Measurements from ENCODE around the gene ZNF335.

ZNF335 gene

DNA sequence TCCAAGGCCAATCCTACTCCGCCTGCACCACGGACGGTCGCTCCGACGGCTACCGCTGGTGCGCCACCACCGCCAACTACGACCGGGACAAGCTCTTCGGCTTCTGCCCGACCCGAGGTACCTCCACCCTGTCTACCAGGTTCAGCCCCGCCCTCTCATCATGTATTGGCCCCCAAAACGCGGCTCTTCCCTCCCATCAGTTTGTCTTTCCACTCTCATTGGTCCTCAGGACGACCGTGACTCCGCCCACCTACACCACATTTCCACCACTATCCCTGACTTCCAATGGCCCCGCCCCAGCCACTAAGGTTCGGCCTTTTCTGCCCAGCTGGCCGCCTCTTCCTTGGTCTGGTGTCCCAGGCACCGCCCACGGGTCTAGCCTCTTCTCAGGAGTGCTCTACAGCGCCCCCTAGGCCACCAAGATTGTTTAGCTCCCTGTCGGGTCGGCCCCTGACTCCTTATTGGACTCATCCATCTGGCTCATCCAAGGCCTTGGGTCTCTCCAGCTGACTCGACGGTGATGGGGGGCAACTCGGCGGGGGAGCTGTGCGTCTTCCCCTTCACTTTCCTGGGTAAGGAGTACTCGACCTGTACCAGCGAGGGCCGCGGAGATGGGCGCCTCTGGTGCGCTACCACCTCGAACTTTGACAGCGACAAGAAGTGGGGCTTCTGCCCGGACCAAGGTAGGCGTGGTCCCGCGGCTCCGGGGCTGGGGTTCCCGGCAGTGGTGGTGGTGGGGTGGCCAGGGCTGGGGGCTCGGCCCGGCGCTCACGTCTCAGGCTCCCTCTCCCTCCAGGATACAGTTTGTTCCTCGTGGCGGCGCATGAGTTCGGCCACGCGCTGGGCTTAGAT lies 39.9 kb upstream of the ZNF335 start:
- Histone ChIP-seq H2AFZ (ENCODE audit: low read depth, low read length) (no peak overlapping the region), H3K79me2 (ENCODE audit: insufficient read depth, low read length) (no peaks in the 10 kb centered on the region), H3K9ac (ENCODE audit: low read depth, low read length) (no peak overlapping the region), H3K36me3 (ENCODE audit: insufficient read depth, low read length) (no peaks in the 10 kb centered on the region), H4K20me1 (ENCODE audit: insufficient read depth, low read length) (peaks cover 12% of the 10 kb centered on the region; the same call in 1 of the 2 replicates), H3K4me1 (ENCODE audit: insufficient read depth, low read length) (peaks cover 25% of the 10 kb centered on the region), H3K4me2 (ENCODE audit: insufficient read depth, low read length) (no peak overlapping the region), H3K4me3 (ENCODE audit: low read depth in 1 of 2, low read length in 2 of 2) (no peak overlapping the region), H3K27ac (ENCODE audit: low read length) (no peak overlapping the region), H3K9me3 (ENCODE audit: insufficient read depth, low read length, severe bottlenecking) (no peaks in the 10 kb centered on the region), H3K27me3 (ENCODE audit: insufficient read depth, low read length, poor library complexity) (no peaks in the 10 kb centered on the region)
- no peak for TF ChIP-seq EZH2 (IDR thresholded peaks at IDR 0.05; ENCODE audit: borderline replicate concordance, low read depth, low read length, severe bottlenecking)
- TF ChIP-seq, protein P1, sequence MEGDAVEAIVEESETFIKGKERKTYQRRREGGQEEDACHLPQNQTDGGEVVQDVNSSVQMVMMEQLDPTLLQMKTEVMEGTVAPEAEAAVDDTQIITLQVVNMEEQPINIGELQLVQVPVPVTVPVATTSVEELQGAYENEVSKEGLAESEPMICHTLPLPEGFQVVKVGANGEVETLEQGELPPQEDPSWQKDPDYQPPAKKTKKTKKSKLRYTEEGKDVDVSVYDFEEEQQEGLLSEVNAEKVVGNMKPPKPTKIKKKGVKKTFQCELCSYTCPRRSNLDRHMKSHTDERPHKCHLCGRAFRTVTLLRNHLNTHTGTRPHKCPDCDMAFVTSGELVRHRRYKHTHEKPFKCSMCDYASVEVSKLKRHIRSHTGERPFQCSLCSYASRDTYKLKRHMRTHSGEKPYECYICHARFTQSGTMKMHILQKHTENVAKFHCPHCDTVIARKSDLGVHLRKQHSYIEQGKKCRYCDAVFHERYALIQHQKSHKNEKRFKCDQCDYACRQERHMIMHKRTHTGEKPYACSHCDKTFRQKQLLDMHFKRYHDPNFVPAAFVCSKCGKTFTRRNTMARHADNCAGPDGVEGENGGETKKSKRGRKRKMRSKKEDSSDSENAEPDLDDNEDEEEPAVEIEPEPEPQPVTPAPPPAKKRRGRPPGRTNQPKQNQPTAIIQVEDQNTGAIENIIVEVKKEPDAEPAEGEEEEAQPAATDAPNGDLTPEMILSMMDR (IDR thresholded peaks at IDR 0.05; ENCODE audit: borderline replicate concordance, extremely low read depth, low read length, poor library complexity, severe bottlenecking), result peak; percentile 64
- ATAC-seq (ENCODE audit: insufficient read depth, low read depth) (no peak), DNase-seq (peak; percentile 50)

DNA sequence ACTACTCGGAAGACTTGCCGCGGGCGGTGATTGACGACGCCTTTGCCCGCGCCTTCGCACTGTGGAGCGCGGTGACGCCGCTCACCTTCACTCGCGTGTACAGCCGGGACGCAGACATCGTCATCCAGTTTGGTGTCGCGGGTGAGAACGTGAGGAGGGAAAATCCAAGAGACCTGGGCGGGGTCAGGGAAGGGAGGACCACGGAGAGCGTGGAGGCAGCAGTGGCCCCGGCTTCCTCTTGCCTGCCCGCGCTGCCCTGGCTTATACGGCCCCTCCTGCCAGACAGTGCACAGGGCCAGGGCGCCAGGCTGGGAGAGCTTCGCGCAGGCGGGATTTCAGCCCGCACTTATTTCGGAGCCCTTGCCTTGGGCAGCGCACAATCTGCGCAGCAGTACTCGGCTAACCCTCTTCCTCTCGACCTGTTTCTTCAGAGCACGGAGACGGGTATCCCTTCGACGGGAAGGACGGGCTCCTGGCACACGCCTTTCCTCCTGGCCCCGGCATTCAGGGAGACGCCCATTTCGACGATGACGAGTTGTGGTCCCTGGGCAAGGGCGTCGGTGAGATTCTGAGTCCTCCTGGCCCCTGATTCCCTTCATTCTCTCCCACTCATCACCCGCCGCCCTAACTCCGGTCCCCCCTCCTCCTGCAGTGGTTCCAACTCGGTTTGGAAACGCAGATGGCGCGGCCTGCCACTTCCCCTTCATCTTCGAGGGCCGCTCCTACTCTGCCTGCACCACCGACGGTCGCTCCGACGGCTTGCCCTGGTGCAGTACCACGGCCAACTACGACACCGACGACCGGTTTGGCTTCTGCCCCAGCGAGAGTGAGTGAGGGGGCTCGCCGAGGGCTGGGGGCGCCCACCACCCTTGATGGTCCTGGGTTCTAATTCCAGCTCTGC lies 38.7 kb upstream of the ZNF335 start:
- no peak for ATAC-seq (ENCODE audit: insufficient read depth, low read depth)
- no peak overlapping the region for H2AFZ ChIP-seq (ENCODE audit: low read depth, low read length)

DNA sequence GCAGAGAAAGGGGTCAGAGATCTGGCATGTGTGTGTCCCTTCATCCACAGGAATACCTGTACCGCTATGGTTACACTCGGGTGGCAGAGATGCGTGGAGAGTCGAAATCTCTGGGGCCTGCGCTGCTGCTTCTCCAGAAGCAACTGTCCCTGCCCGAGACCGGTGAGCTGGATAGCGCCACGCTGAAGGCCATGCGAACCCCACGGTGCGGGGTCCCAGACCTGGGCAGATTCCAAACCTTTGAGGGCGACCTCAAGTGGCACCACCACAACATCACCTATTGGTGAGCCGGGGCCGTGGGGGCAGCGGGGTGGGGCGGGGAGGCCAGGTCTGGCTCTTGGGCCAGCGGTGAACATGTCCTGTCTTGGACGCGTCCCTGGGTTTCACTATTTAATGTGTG lies 37.8 kb upstream of the ZNF335 start:
- H3K27ac ChIP-seq (ENCODE audit: low read length), result no peak overlapping the region
- H3K9me3 ChIP-seq (ENCODE audit: insufficient read depth, low read length, severe bottlenecking), result no peaks in the 10 kb centered on the region
- no peak for ATAC-seq (ENCODE audit: insufficient read depth, low read depth)
- no peak overlapping the region for H3K9ac ChIP-seq (ENCODE audit: low read depth, low read length)
- peaks cover 38% of the 10 kb centered on the region for H3K4me1 ChIP-seq (ENCODE audit: insufficient read depth, low read length)
- peaks cover 14% of the 10 kb centered on the region for H4K20me1 ChIP-seq (ENCODE audit: insufficient read depth, low read length)
- no peaks in the 10 kb centered on the region for H3K27me3 ChIP-seq (ENCODE audit: insufficient read depth, low read length, poor library complexity)
- TF ChIP-seq, protein P1 (IDR thresholded peaks at IDR 0.05; ENCODE audit: borderline replicate concordance, extremely low read depth, low read length, poor library complexity, severe bottlenecking), result no peak
- TF ChIP-seq EZH2 (IDR thresholded peaks at IDR 0.05; ENCODE audit: borderline replicate concordance, low read depth, low read length, severe bottlenecking), result no peak
- H3K36me3 ChIP-seq (ENCODE audit: insufficient read depth, low read length), result no peaks in the 10 kb centered on the region
- DNase-seq, result no peak
- no peaks in the 10 kb centered on the region for H3K79me2 ChIP-seq (ENCODE audit: insufficient read depth, low read length)
- no peak overlapping the region for H2AFZ ChIP-seq (ENCODE audit: low read depth, low read length)
- no peak overlapping the region for H3K4me3 ChIP-seq (ENCODE audit: low read depth in 1 of 2, low read length in 2 of 2)
- no peak overlapping the region for H3K4me2 ChIP-seq (ENCODE audit: insufficient read depth, low read length)

More for the DNA sequence above, 38.7 kb upstream of the ZNF335 start:
- H3K4me3 ChIP-seq (ENCODE audit: low read depth in 1 of 2, low read length in 2 of 2), result no peak overlapping the region
- H3K4me2 ChIP-seq (ENCODE audit: insufficient read depth, low read length), result no peak overlapping the region
- H3K36me3 ChIP-seq (ENCODE audit: insufficient read depth, low read length), result no peaks in the 10 kb centered on the region
- H3K4me1 ChIP-seq (ENCODE audit: insufficient read depth, low read length), result peaks cover 29% of the 10 kb centered on the region
- H3K27ac ChIP-seq (ENCODE audit: low read length), result no peak overlapping the region
- H3K79me2 ChIP-seq (ENCODE audit: insufficient read depth, low read length), result no peaks in the 10 kb centered on the region
- H3K9me3 ChIP-seq (ENCODE audit: insufficient read depth, low read length, severe bottlenecking), result no peaks in the 10 kb centered on the region
- no peak overlapping the region for H3K9ac ChIP-seq (ENCODE audit: low read depth, low read length)
- TF ChIP-seq, protein P1 (IDR thresholded peaks at IDR 0.05; ENCODE audit: borderline replicate concordance, extremely low read depth, low read length, poor library complexity, severe bottlenecking), result no peak
- no peak for TF ChIP-seq EZH2 (IDR thresholded peaks at IDR 0.05; ENCODE audit: borderline replicate concordance, low read depth, low read length, severe bottlenecking)
- H3K27me3 ChIP-seq (ENCODE audit: insufficient read depth, low read length, poor library complexity), result no peaks in the 10 kb centered on the region
- no peak for DNase-seq
- H4K20me1 ChIP-seq (ENCODE audit: insufficient read depth, low read length), result peaks cover 12% of the 10 kb centered on the region; the same call in 1 of the 2 replicates

Measured in DND-41 (cell line).